ENCODE results near the gene RNF17.
"Not testable (repeated sequence)": the region's sequence is repeated elsewhere in the genome, so short reads cannot be mapped to it uniquely, and the experiment has no call there.

The RNF17 gene

GRCh38 chr13:24763596-24764275 is at the start of gene RNF17:
RNF17 (plus strand) TSS chr13:24764169; CDS start chr13:24764204, 35 bp downstream.
- H3K4me3 ChIP-seq, result no peak within 1 kb of the TSS
- in situ Hi-C loops (cut with MboI; ENCODE audit: low sequenced_read_pairs), result no loop called here
- no peaks in the 10 kb centered on the region for H3K4me1 ChIP-seq
- H3K9me3 ChIP-seq, result no peaks in the 10 kb centered on the region
- no peaks in the 10 kb centered on the region for H3K36me3 ChIP-seq (replicated peaks)
- no peaks in the 10 kb centered on the region for H3K27me3 ChIP-seq (ENCODE audit: low read depth)
- no peak for DNase-seq (ENCODE audit: low spot score in 2 of 2)

GRCh38 chr13:24716011-24716410 is 48.0 kb upstream of the RNF17 start:
- Histone ChIP-seq H3K9me3 (no peaks in the 10 kb centered on the region), H3K4me3 (no peak overlapping the region), H3K36me3 (replicated peaks) (no peaks in the 10 kb centered on the region), H3K4me1 (no peaks in the 10 kb centered on the region), H3K27me3 (ENCODE audit: low read depth) (no peaks in the 10 kb centered on the region)
- in situ Hi-C loops (cut with MboI; ENCODE audit: low sequenced_read_pairs), result no loop called here
- no peak for DNase-seq (ENCODE audit: low spot score in 2 of 2)

- in situ Hi-C loops (cut with MboI; ENCODE audit: low sequenced_read_pairs), result no loop called here
- DNase-seq (ENCODE audit: low spot score in 2 of 2), result no peak
- H3K27me3 ChIP-seq (ENCODE audit: low read depth), result no peaks in the 10 kb centered on the region
- no peaks in the 10 kb centered on the region for H3K9me3 ChIP-seq
- H3K4me3 ChIP-seq, result no peak overlapping the region
- H3K4me1 ChIP-seq, result no peaks in the 10 kb centered on the region
- no peaks in the 10 kb centered on the region for H3K36me3 ChIP-seq (replicated peaks)
These were observed 47.5 kb upstream of the RNF17 start for GRCh38 chr13:24716446-24716845.

DNA sequence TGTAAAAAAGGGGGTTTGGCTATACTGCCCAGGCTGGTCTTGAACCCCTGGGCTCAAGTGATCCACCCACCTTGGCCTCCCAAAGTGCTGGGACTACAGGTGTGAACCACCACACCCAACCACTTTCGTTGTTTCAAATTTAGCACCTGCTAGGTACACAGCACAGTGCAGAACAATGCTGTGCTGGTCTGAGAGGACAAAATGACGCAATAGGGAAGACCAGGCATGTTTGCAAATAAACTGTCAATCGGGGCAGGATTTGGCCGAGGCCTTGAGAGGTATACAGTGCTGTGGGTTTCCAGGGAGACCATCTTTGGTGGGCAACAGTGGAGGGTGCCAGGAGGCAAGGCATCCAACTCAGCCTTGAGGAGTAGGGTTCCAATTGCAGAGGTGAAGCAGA is 46.8 kb upstream of the RNF17 start:
- no peak for DNase-seq (ENCODE audit: low spot score in 2 of 2)
- Histone ChIP-seq H3K27me3 (ENCODE audit: low read depth) (no peaks in the 10 kb centered on the region), H3K4me1 (no peaks in the 10 kb centered on the region), H3K9me3 (no peaks in the 10 kb centered on the region), H3K4me3 (no peak overlapping the region), H3K36me3 (replicated peaks) (no peaks in the 10 kb centered on the region)
- in situ Hi-C loops (cut with MboI; ENCODE audit: low sequenced_read_pairs), result no loop called here

- no peaks in the 10 kb centered on the region for H3K9me3 ChIP-seq
- no peak for DNase-seq (ENCODE audit: low spot score in 2 of 2)
- H3K27me3 ChIP-seq (ENCODE audit: low read depth), result no peaks in the 10 kb centered on the region
- no peaks in the 10 kb centered on the region for H3K36me3 ChIP-seq (replicated peaks)
- H3K4me3 ChIP-seq, result no peak overlapping the region
- H3K4me1 ChIP-seq, result no peaks in the 10 kb centered on the region
- in situ Hi-C loops (cut with MboI; ENCODE audit: low sequenced_read_pairs), result no loop called here
These were observed 45.6 kb upstream of the RNF17 start for GRCh38 chr13:24718192-24718965.

DNA sequence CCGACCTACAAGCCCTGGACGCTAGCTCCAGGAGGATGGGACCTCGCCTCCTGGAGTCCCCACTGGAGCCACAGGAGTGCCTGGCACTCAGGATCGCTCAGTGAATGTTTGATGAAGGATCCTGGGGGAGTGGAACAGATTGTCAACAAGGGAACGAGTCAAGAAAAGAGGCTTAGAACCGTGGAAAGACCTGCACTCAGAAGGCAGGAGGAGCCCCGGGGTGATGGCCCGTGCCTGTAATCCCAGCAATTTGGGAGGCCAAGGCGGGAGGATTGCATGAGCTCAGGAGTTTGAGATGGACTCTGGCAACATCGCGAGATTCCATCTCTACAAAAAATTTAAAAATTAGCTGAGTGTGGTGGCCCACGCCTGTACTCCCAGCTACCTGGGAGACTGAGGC is 44.8 kb upstream of the RNF17 start:
- in situ Hi-C loops (cut with MboI; ENCODE audit: low sequenced_read_pairs), result no loop called here

DNA sequence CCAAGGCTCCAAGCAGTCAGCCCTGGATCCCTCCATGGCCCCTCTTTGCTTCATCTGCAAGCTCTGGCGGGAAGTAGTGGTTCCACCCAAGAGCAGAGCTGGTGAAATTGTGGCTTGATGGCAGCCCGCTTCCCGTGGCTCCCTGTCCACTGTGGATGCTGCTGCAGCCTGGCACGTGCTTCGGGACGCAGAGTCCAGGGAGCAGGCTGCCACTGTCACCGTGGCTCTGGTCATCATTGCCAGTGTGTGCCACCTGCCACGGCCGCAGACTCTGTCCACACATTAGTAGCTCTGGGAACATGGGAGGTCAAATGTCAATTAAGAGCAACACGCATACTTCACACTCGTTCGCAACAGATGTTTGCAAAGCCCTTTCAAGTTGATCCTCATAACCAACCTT is 40.8 kb upstream of the RNF17 start:
- Histone ChIP-seq H3K4me1 (no peaks in the 10 kb centered on the region), H3K36me3 (replicated peaks) (no peaks in the 10 kb centered on the region), H3K9me3 (no peaks in the 10 kb centered on the region), H3K27me3 (ENCODE audit: low read depth) (no peaks in the 10 kb centered on the region), H3K4me3 (no peak overlapping the region)
- no peak for DNase-seq (ENCODE audit: low spot score in 2 of 2)
- in situ Hi-C loops (cut with MboI; ENCODE audit: low sequenced_read_pairs), result no loop called here

More for the DNA sequence above, 44.8 kb upstream of the RNF17 start:
- Histone ChIP-seq H3K36me3 (replicated peaks) (no peaks in the 10 kb centered on the region), H3K27me3 (ENCODE audit: low read depth) (no peaks in the 10 kb centered on the region), H3K4me3 (no peak overlapping the region), H3K9me3 (no peaks in the 10 kb centered on the region), H3K4me1 (no peaks in the 10 kb centered on the region)
- DNase-seq (ENCODE audit: low spot score in 2 of 2), result no peak

GRCh38 chr13:24724714-24725113 is 39.3 kb upstream of the RNF17 start:
- DNase-seq (ENCODE audit: low spot score in 2 of 2), result no peak
- Histone ChIP-seq H3K36me3 (replicated peaks) (no peaks in the 10 kb centered on the region), H3K9me3 (no peaks in the 10 kb centered on the region), H3K4me1 (no peaks in the 10 kb centered on the region), H3K4me3 (no peak overlapping the region), H3K27me3 (ENCODE audit: low read depth) (no peaks in the 10 kb centered on the region)
- in situ Hi-C loops (cut with MboI; ENCODE audit: low sequenced_read_pairs), result no loop called here

DNA sequence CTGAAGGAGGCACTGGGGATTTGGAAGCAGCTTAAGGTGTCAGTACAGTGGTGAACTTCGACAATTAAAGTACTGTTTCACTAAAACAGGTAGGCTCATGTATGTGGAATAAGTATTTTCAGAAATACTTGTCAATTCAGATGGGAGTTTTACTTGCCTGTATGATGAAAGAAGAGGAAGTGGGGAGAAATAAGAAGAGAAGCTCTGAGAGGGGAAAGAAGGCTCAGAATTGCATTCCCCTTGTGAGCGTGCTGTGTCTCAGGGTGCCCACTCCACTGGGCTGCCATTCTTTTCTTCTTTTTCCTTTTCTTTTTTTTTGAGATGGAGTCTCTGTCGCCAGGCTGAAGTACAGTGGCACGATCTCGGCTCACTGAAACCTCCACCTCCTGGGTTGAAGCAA is 38.6 kb upstream of the RNF17 start:
- DNase-seq (ENCODE audit: low spot score in 2 of 2), result no peak

GRCh38 chr13:24727731-24728601 is 36.0 kb upstream of the RNF17 start:
- H3K4me3 ChIP-seq, result no peak overlapping the region
- in situ Hi-C loops (cut with MboI; ENCODE audit: low sequenced_read_pairs), result no loop called here
- peak; percentile 65 to 78 for DNase-seq (ENCODE audit: low spot score in 2 of 2)
- no peaks in the 10 kb centered on the region for H3K27me3 ChIP-seq (ENCODE audit: low read depth)
- 0 out of 2 replicates have a peak, but pooled peaks cover 2% of the 10 kb centered on the region for H3K9me3 ChIP-seq
- no peaks in the 10 kb centered on the region for H3K4me1 ChIP-seq
- no peaks in the 10 kb centered on the region for H3K36me3 ChIP-seq (replicated peaks)

More for the DNA sequence above, 38.6 kb upstream of the RNF17 start:
- no peaks in the 10 kb centered on the region for H3K9me3 ChIP-seq
- H3K36me3 ChIP-seq (replicated peaks), result no peaks in the 10 kb centered on the region
- no peaks in the 10 kb centered on the region for H3K27me3 ChIP-seq (ENCODE audit: low read depth)
- in situ Hi-C loops (cut with MboI; ENCODE audit: low sequenced_read_pairs), result no loop called here
- H3K4me3 ChIP-seq, result no peak overlapping the region
- H3K4me1 ChIP-seq, result no peaks in the 10 kb centered on the region

- H3K27me3 ChIP-seq (ENCODE audit: low read depth); H3K9me3 ChIP-seq; H3K4me3 ChIP-seq; DNase-seq (ENCODE audit: low spot score in 2 of 2); H3K36me3 ChIP-seq (replicated peaks); in situ Hi-C loops (cut with MboI; ENCODE audit: low sequenced_read_pairs); H3K4me1 ChIP-seq: not testable (repeated sequence)
These were observed 32.9 kb upstream of the RNF17 start for GRCh38 chr13:24730873-24731567.

- no peaks in the 10 kb centered on the region for H3K27me3 ChIP-seq (ENCODE audit: low read depth)
- 0 out of 2 replicates have a peak, but pooled peaks cover 2% of the 10 kb centered on the region for H3K9me3 ChIP-seq
- DNase-seq (ENCODE audit: low spot score in 2 of 2), result no peak
- H3K4me3 ChIP-seq, result no peak overlapping the region
- in situ Hi-C loops (cut with MboI; ENCODE audit: low sequenced_read_pairs), result no loop called here
- no peaks in the 10 kb centered on the region for H3K4me1 ChIP-seq
- H3K36me3 ChIP-seq (replicated peaks), result no peaks in the 10 kb centered on the region
These were observed 29.0 kb upstream of the RNF17 start for GRCh38 chr13:24734950-24735349.

DNA sequence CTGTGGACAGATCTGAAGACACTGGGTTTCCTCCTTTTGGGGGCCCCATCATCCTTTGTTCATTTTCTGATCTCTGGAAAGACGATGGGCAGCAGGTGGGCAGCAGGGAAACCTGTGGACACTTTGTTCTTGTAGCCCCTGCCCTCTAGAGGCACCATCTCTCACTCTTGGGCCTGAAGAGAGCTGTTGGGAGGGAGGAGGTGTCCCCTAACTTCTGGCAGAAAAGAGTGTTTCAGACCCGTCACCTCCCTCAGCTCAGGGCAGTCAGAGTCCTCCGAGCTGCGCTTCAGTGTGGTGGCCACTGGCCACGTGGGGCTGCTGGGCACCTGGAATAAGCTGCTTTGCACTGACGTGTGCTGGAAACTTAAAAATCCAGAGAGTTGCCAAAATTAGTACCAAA is 26.9 kb upstream of the RNF17 start:
- 0 out of 2 replicates have a peak, but pooled peaks cover 2% of the 10 kb centered on the region for H3K9me3 ChIP-seq
- no peak for DNase-seq (ENCODE audit: low spot score in 2 of 2)
- H3K36me3 ChIP-seq (replicated peaks), result no peaks in the 10 kb centered on the region
- no peaks in the 10 kb centered on the region for H3K4me1 ChIP-seq
- in situ Hi-C loops (cut with MboI; ENCODE audit: low sequenced_read_pairs), result no loop called here
- H3K27me3 ChIP-seq (ENCODE audit: low read depth), result no peaks in the 10 kb centered on the region
- no peak overlapping the region for H3K4me3 ChIP-seq

All from HAP-1 (cell line).